Right kidney (tissue), 1 donor: Measurements from ENCODE around the gene DUSP10.

Source experiments
- DNase-seq: peaks from one replicate; pipeline ENCODE4 v3.0.0-alpha.2; 2016

Gene DUSP10

DNA sequence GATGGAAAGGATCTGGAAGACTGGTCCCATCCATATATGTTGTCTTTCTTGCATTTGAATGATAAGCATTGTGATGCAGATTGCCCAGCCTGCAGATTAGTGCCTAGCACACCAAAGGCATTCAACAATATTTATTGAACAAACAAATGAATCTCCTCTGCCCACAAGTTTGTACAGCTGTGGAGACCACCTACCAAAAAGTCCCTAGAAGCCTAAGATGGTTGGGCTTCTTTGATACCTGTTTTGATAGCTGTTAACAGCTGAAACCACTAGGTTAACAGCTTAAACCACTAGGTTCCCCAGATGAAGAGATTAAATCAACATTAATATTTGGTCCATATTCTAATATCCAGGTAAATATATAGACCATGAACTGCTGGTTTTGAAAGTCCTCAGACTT lies 9.8 kb downstream of the DUSP10 start:
- DNase-seq, result no peak

DNA sequence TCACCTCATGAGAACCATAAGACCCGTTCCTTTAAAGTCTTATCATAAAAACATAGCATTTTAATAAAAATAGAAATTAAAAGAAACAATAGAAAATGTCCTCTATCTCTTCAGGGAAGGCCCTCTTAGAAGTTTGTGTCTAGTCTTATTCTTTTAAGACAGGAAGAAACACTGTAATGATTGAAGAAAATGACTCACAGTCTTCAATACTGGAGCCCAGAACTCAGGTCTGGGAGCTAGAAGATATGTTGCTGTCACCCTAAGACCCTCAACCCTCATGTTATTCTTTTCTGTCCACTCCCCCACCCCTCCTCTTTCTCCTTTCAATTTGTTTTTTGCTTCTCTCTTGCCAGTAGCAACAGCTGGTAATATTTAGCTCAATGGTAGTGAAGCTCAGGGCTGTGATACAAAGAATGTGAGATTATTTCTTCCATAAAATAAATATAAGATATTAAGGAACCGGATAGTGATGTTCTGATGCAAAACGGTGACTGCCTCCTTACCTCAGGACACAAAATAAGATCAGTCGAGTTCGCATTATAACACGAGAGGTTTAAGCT lies 12.0 kb downstream of the DUSP10 start:
- no peak for DNase-seq

- DNase-seq, result no peak
Observed at GRCh38 chr1:221728037-221728505, 13.8 kb downstream of the DUSP10 start.

DNA sequence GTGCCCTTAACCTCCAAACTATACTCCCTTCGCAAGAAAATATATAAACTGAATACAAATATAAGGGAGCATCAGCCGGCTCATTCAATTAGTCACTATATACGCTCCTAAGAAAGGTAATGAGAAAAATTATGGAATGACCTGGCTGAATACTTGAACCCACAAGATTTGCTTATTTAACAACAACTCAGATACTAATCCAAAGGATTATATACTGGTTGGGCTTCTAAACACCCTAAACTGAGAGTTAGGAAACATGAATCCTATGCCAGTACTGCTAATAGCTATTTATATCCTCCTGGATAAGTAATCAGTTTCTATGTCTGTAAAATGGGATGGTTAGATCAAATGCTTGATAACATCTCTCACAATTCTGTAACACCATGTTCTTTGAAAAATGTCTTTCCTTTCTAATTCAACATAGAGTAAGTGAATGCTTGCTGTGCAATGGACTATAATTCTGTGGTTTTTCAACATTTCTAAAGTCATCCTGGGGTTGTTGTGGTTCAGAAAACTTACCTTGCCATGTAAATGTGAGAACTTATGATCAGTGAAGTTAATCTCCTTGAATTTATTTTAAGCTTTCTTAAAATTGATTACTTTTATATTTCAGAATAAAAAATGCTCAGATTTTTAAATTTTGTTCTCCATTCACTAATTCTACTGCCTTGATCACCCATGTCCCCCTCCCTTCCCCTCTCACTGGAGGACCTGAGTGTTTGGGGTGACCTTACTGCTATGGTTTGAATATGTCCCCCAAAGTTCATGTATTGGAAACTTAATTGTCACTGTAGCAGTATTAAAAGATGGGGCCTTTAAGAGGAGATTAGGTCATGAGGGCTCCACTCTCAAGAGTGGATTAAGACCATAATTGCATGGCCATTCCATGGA lies 14.5 kb downstream of the DUSP10 start:
- no peak for DNase-seq

DNA sequence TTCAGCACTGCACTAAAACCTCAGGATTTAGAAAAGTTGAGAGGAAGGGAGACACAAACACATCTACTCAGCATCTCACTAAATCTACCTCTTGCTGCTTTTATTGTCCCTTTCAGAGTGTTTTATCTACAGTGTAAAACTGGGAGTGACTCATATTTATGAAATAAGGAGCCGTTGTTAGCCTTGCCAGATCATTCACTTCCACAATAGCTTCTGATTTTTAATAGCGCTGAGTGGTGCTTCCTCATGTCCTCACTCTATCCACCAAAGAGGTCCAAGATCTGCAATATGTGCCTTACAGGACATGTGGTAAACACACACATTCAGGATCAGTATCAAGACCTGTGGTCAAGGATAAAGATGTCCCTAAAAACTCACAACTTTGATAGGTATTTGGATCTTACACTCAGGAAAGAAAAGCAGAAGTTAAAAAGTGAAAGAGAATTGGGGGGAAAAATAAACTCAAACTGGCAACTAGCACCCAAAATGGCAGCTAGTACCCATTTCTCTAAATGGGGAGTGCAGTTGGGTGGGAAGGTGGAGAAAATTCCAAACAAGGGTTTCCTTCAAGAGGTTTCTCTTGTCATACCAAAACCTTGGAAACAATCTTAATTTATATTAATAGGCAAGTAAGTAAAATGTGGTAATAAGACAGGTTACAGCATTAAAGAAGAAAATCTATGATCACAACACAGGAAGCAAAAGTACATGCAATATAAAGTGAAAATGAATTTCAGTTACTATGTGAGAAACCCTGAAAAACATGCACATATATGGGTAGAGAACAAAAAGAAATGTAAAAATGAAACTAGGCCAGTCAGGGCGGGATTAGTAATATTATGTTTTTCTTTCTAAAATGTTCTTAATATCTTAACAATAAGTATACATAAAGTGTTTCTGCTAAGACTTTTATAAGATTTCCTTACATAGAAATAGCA lies 15.9 kb downstream of the DUSP10 start:
- no peak for DNase-seq

GRCh38 chr1:221724931-221725605 lies 16.8 kb downstream of the DUSP10 start:
- no peak for DNase-seq

- no peak for DNase-seq
Observed at GRCh38 chr1:221723848-221724236, 18.0 kb downstream of the DUSP10 start.

GRCh38 chr1:221723018-221723847 lies 18.7 kb downstream of the DUSP10 start:
- no peak for DNase-seq

- DNase-seq, result no peak
Observed at GRCh38 chr1:221722254-221723017, 19.5 kb downstream of the DUSP10 start.

DNA sequence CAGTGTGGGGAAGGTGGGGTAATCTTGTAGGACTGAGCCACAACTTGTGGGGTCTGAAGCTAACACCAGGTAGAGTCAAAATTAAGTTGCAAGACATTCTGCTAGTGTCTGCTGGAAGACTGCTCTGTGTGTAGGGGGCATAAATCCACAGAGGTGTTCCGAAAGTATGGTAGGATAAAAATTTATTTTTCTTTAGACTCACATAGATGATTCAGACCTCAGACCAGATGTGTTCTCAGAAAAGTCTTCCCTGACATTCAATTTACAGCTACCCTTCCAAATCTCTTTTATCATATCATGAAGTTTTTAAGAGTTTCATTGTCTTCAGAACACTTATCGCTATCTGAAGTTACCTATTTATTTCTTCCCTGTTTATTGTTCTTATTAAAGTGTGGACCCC lies 21.3 kb downstream of the DUSP10 start:
- no peak for DNase-seq

GRCh38 chr1:221719987-221720386 lies 21.9 kb downstream of the DUSP10 start:
- no peak for DNase-seq

GRCh38 chr1:221719278-221719597 lies 22.7 kb downstream of the DUSP10 start:
- no peak for DNase-seq

GRCh38 chr1:221718381-221719277 lies 23.3 kb downstream of the DUSP10 start:
- no peak for DNase-seq

- no peak for DNase-seq
Observed at GRCh38 chr1:221717485-221717853, 24.4 kb downstream of the DUSP10 start.

DNA sequence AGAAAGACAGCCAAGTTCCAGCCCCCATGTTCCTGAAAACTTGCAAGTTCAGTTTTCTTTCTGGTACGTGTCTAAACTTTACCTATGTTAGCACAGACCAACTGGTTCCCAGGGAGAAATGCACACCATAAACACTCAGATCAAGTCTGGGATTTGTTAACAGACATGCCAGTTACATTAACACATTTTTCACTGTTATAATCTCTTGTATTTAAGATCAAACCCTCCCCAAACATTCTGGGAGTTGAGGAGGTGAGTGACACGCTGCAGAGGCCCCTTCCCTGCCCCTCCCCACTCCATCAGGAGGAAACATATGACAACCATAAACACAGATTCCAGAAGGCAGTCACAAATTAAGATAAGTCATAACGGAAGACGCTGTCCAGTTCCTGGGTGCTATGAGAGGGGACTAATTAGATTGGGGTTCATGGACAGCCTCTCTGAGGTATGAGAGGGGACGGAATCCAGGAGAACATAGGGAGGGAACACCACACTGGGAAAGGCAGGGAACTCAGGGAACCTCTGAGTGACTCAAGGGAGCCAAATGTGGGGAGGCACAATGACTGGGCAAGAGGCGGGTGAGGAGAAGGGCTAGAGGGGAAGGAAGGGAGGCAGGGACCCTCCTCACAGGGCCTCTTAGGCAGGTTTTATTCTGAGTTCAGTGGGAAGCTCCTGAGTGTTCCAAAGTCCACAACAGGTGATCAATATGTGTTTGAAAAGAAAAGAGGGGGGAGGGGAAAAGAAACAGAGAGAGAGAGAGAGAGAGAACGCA lies 25.0 kb downstream of the DUSP10 start:
- DNase-seq, result no peak

- DNase-seq, result no peak
Observed at GRCh38 chr1:221715321-221716169, 26.3 kb downstream of the DUSP10 start.

GRCh38 chr1:221714227-221715152 lies 27.4 kb downstream of the DUSP10 start:
- no peak for DNase-seq
